Neuron (in vitro differentiated cells): ENCODE measurements around the gene TAGAP.
"Not testable (repeated sequence)": the region's sequence is repeated elsewhere in the genome, so short reads cannot be mapped to it uniquely, and the experiment has no call there.

Source experiments
- H2AFZ ChIP-seq: one replicate; pipeline ENCODE4 v1.6.1; 2013; ENCODE audit warnings: low read depth, mild to moderate bottlenecking, inconsistent platforms, low read length, moderate library complexity
- H3K27me3 ChIP-seq: one replicate; pipeline ENCODE4 v1.6.1; 2013; ENCODE audit warnings: low read length; ENCODE audit not compliant: insufficient read depth
- H3K36me3 ChIP-seq: one replicate; pipeline ENCODE4 v1.6.1; 2013; ENCODE audit warnings: low read length; ENCODE audit not compliant: insufficient read depth
- H3K4me1 ChIP-seq: one replicate; pipeline ENCODE4 v1.6.1; 2013; ENCODE audit warnings: low read length; ENCODE audit not compliant: insufficient read depth
- H3K4me3 ChIP-seq: 2 replicates; pipeline ENCODE4 v1.5.1; 2013; ENCODE audit warnings: mild to moderate bottlenecking, low read length, moderate library complexity
- H3K9me3 ChIP-seq: one replicate; pipeline ENCODE4 v1.6.1; 2013; ENCODE audit warnings: low read length

TAGAP gene

DNA sequence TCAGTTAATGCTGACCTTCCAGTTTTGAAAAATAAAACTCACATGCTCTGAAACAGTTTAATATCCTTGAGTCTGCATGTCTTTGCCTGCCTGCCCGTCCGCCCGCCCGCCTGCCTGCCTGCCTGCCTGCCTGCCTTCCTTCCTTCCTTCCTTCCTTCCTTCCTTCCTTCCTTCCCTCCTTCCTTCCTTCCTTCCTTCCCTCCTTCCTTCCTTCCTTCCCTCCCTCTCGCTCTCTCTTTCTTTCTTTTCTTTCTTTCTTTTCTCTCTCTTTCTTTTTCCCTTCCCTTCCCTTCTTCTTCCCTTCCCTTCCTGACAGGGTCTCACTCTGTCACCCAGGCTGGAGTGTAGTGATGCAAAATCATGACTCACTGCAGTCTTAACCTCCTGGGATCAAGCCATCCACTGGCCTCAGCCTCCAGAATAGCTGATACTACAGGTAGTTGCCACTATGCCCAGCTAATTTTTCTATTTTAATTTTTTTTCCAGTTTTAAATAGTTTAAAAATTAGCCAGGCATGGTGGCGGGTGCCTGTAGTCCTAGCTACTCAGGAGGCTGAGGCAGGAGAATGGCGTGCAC, 34.7 kb downstream of the TAGAP start:
- not testable (repeated sequence) for H3K9me3 ChIP-seq, H2AFZ ChIP-seq, H3K4me1 ChIP-seq, H3K36me3 ChIP-seq, H3K27me3 ChIP-seq, H3K4me3 ChIP-seq

DNA sequence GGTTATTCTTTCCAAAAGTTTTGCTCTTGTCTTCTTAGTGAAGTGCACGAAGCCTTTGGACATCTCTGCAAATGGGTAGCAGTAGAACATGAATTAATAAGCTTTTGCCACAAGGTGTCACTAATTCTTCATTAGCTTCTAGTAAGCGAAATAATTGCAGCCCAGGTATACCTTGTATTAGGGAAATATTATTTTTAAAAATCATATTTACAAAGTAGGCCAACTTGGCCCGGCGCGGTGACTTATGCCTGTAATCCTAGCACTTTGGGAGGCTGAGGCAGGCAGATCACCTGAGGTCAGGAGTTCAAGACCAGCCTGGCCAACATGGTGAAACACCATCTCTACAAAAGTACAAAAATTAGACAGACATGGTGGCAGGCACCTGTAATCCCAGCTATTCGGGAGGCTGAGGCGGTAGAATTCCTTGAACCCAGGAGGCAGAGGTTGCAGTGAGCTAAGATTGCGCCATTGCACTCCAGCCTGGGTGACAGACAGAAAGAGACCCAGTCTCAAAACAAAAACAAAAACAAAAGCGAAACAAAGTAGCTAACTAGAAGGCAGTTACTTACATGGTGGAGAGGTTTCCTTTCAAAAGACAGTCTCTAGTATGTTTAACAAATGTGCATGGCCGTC, 36.0 kb downstream of the TAGAP start:
- Histone ChIP-seq H3K9me3 (no peaks in the 10 kb centered on the region), H3K4me1 (no peaks in the 10 kb centered on the region), H3K36me3 (no peaks in the 10 kb centered on the region), H2AFZ (no peak overlapping the region), H3K27me3 (no peaks in the 10 kb centered on the region), H3K4me3 (no peak overlapping the region)

DNA sequence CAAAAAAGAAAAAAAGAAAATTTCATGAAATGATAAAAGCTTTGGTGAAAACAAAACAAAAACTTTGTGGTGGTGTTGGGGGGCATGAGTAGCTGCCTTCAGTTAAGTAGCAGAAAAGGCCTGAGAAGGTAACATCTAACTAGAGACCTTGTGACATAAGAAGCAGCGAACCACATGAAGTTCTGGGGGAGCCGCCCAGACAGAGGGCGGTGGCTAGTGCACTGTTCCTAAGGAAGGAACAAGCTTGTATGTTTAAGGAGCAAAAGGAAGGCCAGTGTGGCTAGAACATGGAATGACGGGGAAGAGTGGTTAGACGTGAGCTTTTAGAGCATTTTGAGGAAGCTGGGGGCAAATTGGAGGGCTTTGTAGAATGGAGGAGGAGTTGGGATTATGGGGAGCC, 37.3 kb downstream of the TAGAP start:
- Histone ChIP-seq H3K36me3 (no peaks in the 10 kb centered on the region), H3K4me3 (no peak overlapping the region), H3K9me3 (no peaks in the 10 kb centered on the region), H3K4me1 (no peaks in the 10 kb centered on the region), H3K27me3 (no peaks in the 10 kb centered on the region), H2AFZ (no peak overlapping the region)

GRCh38 chr6:159005436-159005835, 39.4 kb downstream of the TAGAP start:
- Histone ChIP-seq H3K9me3 (no peaks in the 10 kb centered on the region), H2AFZ (no peak overlapping the region), H3K4me1 (peaks cover 4% of the 10 kb centered on the region), H3K4me3 (no peak overlapping the region), H3K27me3 (no peaks in the 10 kb centered on the region), H3K36me3 (no peaks in the 10 kb centered on the region)

DNA sequence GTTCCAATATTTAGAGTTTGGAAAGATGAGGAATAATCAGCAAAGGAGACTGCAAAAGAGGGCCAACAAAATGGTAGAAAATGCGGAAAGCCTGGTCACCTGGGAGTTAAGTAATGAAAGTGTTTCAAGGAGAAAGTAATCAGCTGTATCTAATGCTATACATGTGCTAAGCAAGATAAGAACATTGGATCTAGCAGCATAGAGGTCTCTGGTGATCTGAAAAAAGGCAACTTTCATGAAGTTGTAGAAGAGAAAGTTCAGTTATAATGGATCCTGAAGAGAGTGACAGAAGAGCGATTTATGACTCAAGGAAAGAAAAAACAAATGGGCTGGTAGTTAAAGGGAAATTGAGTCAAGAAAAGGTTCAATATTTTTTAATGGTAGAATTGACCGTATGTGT, 40.2 kb downstream of the TAGAP start:
- peaks cover 4% of the 10 kb centered on the region for H3K4me1 ChIP-seq
- H3K27me3 ChIP-seq = no peaks in the 10 kb centered on the region
- H3K4me3 ChIP-seq = no peak overlapping the region
- no peaks in the 10 kb centered on the region for H3K9me3 ChIP-seq
- H3K36me3 ChIP-seq = no peaks in the 10 kb centered on the region
- H2AFZ ChIP-seq = no peak overlapping the region

- Histone ChIP-seq H3K27me3 (no peaks in the 10 kb centered on the region), H3K9me3 (no peaks in the 10 kb centered on the region), H3K4me1 (peaks cover 8% of the 10 kb centered on the region), H3K4me3 (no peak overlapping the region), H2AFZ (no peak overlapping the region), H3K36me3 (no peaks in the 10 kb centered on the region)
Measured at GRCh38 chr6:159002432-159003155, 42.2 kb downstream of the TAGAP start.

DNA sequence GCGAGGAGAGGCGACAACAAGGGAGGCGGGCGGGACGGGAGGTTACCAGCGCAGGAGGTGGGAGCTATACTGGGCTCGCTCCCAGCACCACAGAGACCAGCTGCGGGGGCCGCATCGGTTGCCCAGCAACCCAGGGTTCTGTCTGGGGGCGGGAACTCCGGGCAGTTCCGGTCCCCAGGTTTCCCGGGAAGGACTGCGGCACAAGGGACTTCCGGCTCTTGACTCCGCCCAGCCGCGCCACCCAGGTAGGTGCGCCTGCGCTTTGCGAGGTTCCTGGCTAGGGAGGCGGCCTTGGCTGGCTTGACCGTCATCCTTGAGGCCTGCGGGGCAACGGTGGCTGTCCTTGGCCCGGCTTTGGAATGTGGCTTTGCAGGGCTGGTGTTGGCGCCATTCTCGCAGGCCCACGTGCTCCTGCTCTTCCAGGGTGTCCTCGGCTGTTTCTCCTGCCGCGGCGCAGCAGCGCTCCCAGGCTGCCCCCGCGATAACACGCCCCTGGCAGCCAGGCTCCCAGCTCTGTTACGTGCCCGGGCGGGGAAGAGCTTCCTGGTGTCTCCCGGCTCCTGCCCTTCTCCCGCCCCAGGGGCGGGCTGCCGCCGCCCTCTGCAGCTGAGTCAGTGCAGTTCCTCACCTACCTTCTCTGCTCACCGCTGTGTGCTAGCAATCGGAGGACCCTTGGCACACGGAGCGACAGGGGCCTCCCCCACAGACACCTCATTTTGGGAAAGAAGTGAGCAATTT, 45.0 kb downstream of the TAGAP start, which contains the start of gene RSPH3:
TSS of gene RSPH3 (minus strand) at position 537 of the 738 bp plus-strand sequence. CDS start 652 bp downstream, outside the sequence.
- Histone ChIP-seq H3K4me1 (peaks cover 8% of the 10 kb centered on the region), H2AFZ (peak within 1 kb of the TSS; percentile 79), H3K27me3 (no peaks in the 10 kb centered on the region), H3K9me3 (no peaks in the 10 kb centered on the region), H3K4me3 (peak within 1 kb of the TSS; percentile 69), H3K36me3 (no peaks in the 10 kb centered on the region)

- Histone ChIP-seq H3K4me1 (peaks cover 8% of the 10 kb centered on the region), H3K36me3 (no peaks in the 10 kb centered on the region), H3K9me3 (no peaks in the 10 kb centered on the region), H3K27me3 (no peaks in the 10 kb centered on the region), H3K4me3 (peak overlapping the region; percentile 69), H2AFZ (peak overlapping the region; percentile 79)
Measured at GRCh38 chr6:158999154-158999665, 45.6 kb downstream of the TAGAP start.

DNA sequence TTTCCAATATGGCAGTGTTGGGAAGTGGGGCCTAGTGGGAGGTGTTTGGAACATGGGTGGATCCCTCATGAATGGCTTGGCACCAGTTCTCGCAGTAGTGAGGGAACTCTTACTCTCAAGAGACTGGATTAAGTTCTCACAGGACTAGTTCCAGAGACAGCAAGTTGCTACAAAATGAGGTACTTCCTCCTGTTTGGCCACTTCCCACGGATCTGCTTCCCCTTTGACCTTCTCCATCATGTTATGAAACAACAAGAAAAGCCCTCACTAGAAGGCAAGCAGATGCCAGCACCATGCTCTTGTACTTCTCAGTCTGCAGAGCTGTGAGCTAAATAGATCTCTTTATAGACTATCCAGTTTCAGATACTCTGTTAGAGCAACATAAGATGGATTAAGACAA, 47.9 kb downstream of the TAGAP start:
- no peak overlapping the region for H3K4me3 ChIP-seq
- H3K9me3 ChIP-seq = no peaks in the 10 kb centered on the region
- no peak overlapping the region for H2AFZ ChIP-seq
- H3K36me3 ChIP-seq = no peaks in the 10 kb centered on the region
- no peaks in the 10 kb centered on the region for H3K27me3 ChIP-seq
- peaks cover 8% of the 10 kb centered on the region for H3K4me1 ChIP-seq

GRCh38 chr6:158993639-158994038, 51.2 kb downstream of the TAGAP start:
- peaks cover 1% of the 10 kb centered on the region for H3K36me3 ChIP-seq
- H3K4me1 ChIP-seq = no peaks in the 10 kb centered on the region
- H3K9me3 ChIP-seq = peaks cover 12% of the 10 kb centered on the region
- H2AFZ ChIP-seq = no peak overlapping the region
- H3K4me3 ChIP-seq = no peak overlapping the region
- no peaks in the 10 kb centered on the region for H3K27me3 ChIP-seq

DNA sequence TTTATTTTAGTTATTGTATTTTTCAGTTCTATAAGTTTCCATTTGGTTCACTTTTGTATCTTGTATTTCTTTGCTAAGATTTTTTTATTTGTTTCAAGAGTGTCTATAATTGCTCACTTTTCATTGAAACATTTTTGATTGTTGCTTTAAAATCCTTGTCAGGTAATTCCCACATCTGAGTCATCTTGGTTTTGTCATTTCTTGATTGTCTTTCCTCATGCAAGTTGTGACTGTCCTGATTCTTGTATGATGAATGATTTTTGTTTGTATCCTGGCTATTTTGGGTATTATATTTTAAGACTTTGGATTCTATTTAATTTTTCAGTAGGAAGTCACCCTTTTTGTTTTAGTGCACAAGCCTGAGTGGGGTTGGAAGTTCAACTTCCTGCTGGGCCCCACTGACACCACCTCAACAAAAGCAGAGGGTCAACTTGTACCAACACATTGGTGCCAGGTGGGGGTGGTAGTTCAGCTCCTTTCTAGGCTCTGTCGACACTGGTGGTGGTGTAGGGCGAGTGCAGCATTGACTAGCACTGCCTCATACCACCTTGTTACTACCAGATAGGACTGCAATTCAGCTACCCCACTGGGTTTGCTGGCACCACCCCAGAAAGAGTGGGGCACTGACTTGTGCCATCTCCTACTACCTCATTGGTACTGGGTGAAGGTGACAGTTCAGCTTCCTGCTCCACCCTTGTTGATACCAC, 53.6 kb downstream of the TAGAP start:
- H3K4me1 ChIP-seq = no peaks in the 10 kb centered on the region
- no peaks in the 10 kb centered on the region for H3K27me3 ChIP-seq
- peaks cover 18% of the 10 kb centered on the region for H3K9me3 ChIP-seq
- no peak overlapping the region for H3K4me3 ChIP-seq
- H3K36me3 ChIP-seq = peaks cover 1% of the 10 kb centered on the region
- H2AFZ ChIP-seq = no peak overlapping the region

DNA sequence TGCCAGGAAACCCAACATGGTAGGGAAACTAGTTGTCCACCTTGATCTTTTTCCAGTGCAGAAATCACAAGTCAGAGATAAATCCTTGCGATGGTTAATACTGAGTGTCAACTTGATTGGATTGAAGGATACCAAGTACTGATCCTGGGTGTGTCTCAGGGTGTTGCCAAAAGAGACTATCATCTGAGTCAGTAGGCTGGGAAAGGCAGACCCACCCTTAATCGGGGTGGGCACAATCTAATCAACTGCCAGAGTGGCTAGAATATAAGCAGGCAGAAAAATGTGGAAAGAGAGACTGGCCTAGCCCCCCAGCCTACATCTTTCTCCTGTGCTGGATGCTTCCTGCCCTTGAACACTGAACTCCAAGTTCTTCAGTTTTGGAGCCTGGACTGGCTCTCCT, 55.1 kb downstream of the TAGAP start:
- H3K4me1 ChIP-seq, H3K27me3 ChIP-seq, H3K36me3 ChIP-seq, H2AFZ ChIP-seq, H3K4me3 ChIP-seq: not testable (repeated sequence)
- peaks cover 18% of the 10 kb centered on the region for H3K9me3 ChIP-seq
